A549 (cell line): Measurements from ENCODE around the gene ZBTB47.

Experiments used
- CHD2 ChIP-seq: fragments of 150-350 bp; IDR thresholded peaks from 2 replicates; pipeline ENCODE4 v1.6.1; 2014; ENCODE audit warnings: low read length; ENCODE audit not compliant: partially characterized antibody
- HMGXB4 ChIP-seq: fragments of 250-450 bp; sonication (Bioruptor Pico); IDR thresholded peaks from 2 replicates; pipeline ENCODE4 v1.5.0; 2021; ENCODE audit warnings: mild to moderate bottlenecking, moderate library complexity, borderline replicate concordance
- JUNB ChIP-seq: fragments of >200 bp; sonication (Bioruptor Twin); formaldehyde crosslinking; IDR thresholded peaks from 2 replicates; pipeline ENCODE4 v1.6.1; 2016
- NPAS2 ChIP-seq: fragments of 250-450 bp; sonication (Bioruptor Pico); IDR thresholded peaks from 2 replicates; pipeline ENCODE4 v1.8.0; 2022; ENCODE audit warnings: mild to moderate bottlenecking, moderate library complexity, borderline replicate concordance
- POLR2A ChIP-seq: IDR thresholded peaks from 2 replicates; pipeline ENCODE4 v1.6.1; 2012; ENCODE audit warnings: mild to moderate bottlenecking, low read length
- RAD21 ChIP-seq, 2 experiments: fragments of >200 bp in 1 of 2; sonication (Bioruptor Twin) in 1 of 2; formaldehyde crosslinking in 1 of 2; IDR thresholded peaks in 1 of 2; conservative IDR thresholded peaks in 1 of 2; 2 replicates in 1 of 2; 3 replicates in 1 of 2; pipeline ENCODE4 v1.6.1; 2012 to 2018; ENCODE audit warnings: inconsistent platforms in 1 of 2
- RARB ChIP-seq: fragments of 250-450 bp; sonication (Bioruptor Pico); IDR thresholded peaks from 2 replicates; pipeline ENCODE4 v1.8.0; 2021; ENCODE audit warnings: mild to moderate bottlenecking, moderate library complexity
- RNF2 ChIP-seq: fragments of 200-600 bp; sonication (generic); IDR thresholded peaks from 2 replicates; pipeline ENCODE4 v1.6.1; 2016; ENCODE audit warnings: low read depth, mild to moderate bottlenecking, antibody characterized with exemption, moderate library complexity, borderline replicate concordance
- TF ChIP-seq, protein P1 (sequence below): fragments of >200 bp; sonication (Bioruptor Twin); formaldehyde crosslinking; IDR thresholded peaks from 3 replicates; pipeline ENCODE4 v1.5.1; 2016

GRCh38 chr3:42633544-42633943 is 20.0 kb upstream of the ZBTB47 start:
- TF ChIP-seq POLR2A (no peak), JUNB (no peak), RARB (CRISPR knock-in tag) (no peak), HMGXB4 (CRISPR knock-in tag) (no peak), RAD21 (conservative IDR thresholded peaks at IDR 0.05 in 1 of 2, IDR thresholded peaks at IDR 0.05 in 1 of 2) (no peak), RNF2 (no peak), NPAS2 (CRISPR knock-in tag) (no peak), CHD2 (no peak)
- TF ChIP-seq, protein P1, sequence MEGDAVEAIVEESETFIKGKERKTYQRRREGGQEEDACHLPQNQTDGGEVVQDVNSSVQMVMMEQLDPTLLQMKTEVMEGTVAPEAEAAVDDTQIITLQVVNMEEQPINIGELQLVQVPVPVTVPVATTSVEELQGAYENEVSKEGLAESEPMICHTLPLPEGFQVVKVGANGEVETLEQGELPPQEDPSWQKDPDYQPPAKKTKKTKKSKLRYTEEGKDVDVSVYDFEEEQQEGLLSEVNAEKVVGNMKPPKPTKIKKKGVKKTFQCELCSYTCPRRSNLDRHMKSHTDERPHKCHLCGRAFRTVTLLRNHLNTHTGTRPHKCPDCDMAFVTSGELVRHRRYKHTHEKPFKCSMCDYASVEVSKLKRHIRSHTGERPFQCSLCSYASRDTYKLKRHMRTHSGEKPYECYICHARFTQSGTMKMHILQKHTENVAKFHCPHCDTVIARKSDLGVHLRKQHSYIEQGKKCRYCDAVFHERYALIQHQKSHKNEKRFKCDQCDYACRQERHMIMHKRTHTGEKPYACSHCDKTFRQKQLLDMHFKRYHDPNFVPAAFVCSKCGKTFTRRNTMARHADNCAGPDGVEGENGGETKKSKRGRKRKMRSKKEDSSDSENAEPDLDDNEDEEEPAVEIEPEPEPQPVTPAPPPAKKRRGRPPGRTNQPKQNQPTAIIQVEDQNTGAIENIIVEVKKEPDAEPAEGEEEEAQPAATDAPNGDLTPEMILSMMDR: no peak
